NCI-H128 (cell line): Measurements from ENCODE around the gene ZDHHC11B.
"Not testable (repeated sequence)": the region's sequence is repeated elsewhere in the genome, so short reads cannot be mapped to it uniquely, and the experiment has no call there.

ENCODE experiments used
- DNase-seq: peaks from one replicate; lab custom pipeline; 2025; ENCODE audit not compliant: unreplicated experiment; lab: John Stamatoyannopoulos, UW

The ZDHHC11B gene

GRCh38 chr5:754143-754632 lies 30.3 kb downstream of the ZDHHC11B start:
- DNase-seq, result not testable (repeated sequence)

GRCh38 chr5:753567-754142 lies 30.9 kb downstream of the ZDHHC11B start:
- DNase-seq, result not testable (repeated sequence)

DNA sequence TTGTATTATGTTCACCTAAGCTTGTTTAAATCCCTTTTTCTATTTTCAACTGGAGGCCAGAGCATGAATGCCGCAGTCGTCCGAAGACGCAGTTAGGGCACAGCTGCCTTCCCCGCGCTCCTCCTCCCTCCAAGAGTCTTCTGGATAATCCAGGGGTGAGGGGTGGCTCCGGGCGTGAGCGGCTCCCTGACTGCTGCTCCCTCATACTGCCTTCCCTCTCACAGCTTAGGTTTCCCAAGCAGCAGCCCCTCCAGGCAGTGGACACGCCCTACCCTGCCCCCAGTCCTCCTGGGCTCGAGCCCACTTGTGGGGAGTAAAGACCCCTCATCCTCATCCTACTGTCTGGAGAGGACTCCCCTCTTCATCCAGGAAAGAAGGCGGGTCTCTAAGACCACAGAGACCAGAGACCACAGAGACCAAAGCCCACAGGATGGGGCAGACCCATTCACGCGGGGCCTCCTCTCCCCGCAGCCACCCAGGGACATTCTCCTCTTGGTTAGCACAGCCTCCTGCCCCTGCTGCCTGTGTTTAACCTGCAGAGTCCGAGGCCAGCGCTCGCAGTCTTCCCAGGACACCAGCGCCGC lies 31.9 kb downstream of the ZDHHC11B start:
- DNase-seq, result not testable (repeated sequence)

DNA sequence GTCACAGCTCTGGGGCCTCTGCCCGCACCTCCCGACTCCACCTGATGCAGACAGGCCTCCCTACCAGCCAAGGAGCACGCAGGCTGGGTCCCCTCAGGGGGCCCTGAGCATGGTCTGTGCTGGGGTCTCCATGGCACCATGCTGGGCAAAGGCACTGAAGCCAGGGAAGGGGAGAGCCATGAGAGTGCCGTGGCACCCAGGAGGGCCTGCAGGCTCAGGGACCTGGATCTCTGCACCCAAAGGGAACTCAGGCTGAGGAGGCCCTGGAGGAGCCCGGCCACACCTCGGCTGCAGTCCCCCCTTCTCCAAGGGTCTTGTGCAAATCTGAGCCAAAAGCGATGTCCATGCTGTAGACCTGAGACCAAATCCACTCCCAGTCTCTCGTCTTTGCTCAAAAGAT lies 32.5 kb downstream of the ZDHHC11B start:
- not testable (repeated sequence) for DNase-seq

- no peak for DNase-seq
Observed at GRCh38 chr5:751496-751895, 33.0 kb downstream of the ZDHHC11B start.

DNA sequence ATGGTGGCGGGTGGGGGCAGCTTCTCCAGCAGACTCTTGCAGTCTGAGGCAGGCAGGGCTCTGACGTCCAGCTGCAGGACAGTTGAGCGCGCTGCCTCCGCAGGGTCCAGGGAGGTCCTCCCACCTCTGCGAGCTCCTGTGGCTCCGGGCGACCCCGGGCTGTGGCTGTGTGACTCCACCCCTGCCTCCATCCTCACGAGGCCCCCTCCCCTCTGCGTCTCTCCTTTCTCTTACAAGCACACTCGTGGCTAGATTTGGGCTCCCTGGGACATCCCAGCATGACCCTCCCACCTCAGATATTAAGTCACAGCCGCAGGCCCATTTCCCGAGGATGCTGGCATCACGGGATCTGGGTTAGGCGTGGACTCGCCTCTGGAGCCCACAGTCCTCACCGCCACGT lies 34.3 kb downstream of the ZDHHC11B start:
- not testable (repeated sequence) for DNase-seq

GRCh38 chr5:749101-749670 lies 35.3 kb downstream of the ZDHHC11B start:
- no peak for DNase-seq

- not testable (repeated sequence) for DNase-seq
Observed at GRCh38 chr5:748011-748980, 36.2 kb downstream of the ZDHHC11B start.

DNA sequence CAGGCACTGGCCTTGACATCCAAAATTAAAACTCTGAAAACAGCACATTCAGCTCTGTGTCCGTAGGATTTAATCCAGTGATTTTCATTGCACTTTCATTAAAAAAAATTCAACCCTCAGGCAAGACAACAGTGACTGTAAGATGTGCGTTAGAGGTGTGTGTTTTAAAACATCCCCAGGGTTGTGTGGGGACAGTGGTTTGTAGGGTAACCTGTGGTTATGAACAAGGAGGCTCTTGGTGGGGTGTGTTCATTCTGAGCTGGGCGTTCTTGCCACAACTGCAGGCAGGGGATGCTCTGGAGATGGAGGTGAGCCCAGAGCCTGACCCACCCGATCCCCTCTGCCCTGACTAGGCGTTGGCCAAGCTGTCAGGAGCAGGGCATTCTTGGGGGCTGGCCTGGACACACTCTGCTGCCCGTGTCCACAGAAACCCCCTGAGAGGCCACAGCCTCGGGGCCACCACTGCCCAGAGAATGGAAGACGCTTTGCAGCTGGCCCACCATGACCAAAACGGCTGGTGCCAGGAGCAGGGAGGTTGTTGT lies 37.2 kb downstream of the ZDHHC11B start:
- DNase-seq, result not testable (repeated sequence)

GRCh38 chr5:746258-746761 lies 38.2 kb downstream of the ZDHHC11B start:
- DNase-seq, result no peak

DNA sequence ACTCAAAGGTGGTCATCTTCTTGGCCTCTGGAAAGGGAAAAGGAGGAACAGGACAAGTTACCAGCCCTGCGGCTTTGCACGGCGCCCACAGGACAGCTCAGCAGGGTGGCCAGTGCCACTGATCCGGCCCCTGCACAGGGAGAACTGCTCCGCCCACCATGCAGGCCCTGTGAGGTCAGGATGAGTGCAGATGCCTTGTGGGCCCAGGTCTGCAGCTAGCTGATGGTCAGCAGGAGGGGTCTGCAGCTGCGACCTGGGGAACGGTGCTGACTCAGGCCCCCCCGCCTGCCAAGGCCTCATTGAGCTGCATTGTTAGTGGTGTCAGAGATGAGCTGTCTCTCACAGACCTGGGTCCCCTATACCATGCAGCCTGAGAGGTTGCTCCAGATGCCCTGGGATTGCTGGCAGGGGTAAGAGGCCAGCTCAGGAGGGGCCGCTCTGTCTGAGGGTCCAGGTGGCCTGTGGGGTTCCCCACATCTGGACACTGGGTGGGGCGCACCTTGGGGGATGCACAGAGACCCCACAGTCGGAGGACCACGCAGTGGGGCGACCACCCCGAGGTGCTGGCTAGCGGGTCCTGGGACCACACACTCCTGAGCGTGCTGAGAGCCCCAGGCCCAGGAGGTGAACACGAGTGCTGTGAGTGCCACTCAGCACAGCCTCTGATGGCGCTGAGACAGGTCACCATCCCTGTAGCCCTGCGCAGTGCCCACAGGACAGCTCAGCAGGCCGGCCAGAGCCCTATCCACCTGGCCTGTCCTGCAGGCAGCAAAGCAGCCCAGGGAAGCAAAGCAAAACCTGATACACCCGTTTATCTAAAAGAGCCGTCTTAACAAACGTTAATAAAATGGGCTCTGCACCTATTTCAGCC lies 39.0 kb downstream of the ZDHHC11B start:
- DNase-seq, result not testable (repeated sequence)

GRCh38 chr5:743696-744404 lies 40.7 kb downstream of the ZDHHC11B start:
- DNase-seq, result not testable (repeated sequence)

- not testable (repeated sequence) for DNase-seq
Observed at GRCh38 chr5:742276-742675, 42.3 kb downstream of the ZDHHC11B start.

GRCh38 chr5:734145-734544 lies 50.4 kb downstream of the ZDHHC11B start:
- not testable (repeated sequence) for DNase-seq

GRCh38 chr5:732754-733454 lies 51.6 kb downstream of the ZDHHC11B start:
- DNase-seq, result not testable (repeated sequence)

DNA sequence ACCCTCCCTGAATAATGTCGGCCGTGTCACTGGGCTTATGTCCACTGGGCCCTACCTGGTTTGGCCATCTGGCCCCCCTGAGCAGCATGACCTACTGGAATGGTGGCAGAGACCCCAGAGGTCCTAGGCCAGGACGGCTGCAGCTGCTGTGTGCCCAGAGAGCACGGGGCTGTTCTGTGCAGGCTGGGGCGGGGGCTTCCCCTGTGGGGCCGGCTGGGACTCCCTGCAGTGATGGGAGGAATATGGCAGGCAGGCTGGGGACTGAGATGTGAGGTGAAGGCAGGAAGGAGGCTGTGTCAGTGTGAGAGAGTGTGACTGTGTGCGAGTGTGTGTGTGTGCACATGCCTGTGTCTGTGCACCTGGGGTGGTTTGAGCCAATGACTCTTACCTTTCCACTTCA lies 55.3 kb downstream of the ZDHHC11B start:
- not testable (repeated sequence) for DNase-seq

DNA sequence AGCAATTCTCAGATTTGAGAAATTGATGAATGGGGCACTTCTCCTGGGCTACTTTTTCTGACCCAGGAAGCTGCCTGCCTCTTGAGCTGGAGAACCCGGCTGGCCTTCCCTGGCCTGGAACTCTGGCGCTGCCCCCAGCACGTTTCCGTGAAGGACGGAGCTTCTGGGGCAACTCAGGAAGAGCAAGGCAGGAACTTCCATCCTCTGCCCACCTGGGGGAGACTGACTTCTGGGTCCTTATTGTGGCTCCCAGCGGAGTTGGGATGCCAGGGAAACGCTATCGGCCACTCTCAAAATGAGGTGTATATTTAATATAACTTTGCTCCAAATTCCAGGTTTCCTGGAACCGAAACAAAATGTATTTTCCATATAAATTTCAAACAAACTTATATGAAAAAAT lies 57.4 kb downstream of the ZDHHC11B start:
- not testable (repeated sequence) for DNase-seq

DNA sequence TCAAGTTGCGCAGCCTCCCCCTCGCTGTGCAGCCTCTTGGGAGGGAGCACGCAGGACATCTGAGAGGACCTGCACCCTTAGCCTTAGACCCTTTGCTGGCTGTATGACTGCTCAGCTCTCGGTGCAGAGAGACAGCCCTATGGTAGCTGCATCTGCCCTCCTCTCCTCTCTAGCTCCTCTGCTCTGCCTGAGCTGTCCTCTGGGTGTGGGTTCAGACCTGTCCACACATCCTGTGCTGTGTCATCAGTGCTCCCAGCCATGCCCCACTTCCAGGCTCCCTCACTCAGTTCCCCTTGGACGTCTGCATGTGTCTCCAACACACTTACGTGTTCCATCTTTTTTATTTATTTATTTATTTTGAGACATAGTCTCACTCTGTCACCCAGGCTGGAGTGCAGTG lies 60.7 kb downstream of the ZDHHC11B start:
- DNase-seq, result not testable (repeated sequence)

DNA sequence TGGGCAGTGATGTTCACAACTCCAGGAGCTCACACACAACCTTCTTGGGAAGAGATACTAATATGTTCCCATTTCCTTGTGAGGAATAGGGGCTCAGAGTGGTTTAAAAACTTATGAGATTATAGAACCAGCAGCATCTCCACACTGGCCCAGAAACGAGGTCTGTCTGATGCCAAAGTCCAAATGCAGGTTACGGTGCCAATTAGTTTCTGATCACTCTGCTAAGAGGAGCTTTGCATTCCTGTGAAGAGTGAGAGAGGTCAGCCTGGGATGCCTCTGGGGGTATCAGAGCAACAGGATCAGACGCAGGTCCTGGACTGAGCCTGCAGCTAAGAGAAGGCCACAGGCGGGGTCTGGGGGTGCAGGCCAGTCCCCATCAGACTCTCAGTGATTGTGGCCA lies 61.2 kb downstream of the ZDHHC11B start:
- DNase-seq, result not testable (repeated sequence)
